ENCODE measurements around the gene ETV5. TPM values are rescaled to one million over a fixed set of nuclear protein-coding genes. Genes with fewer than 3 reads are reported as not detected.

Gene ETV5
- total RNA-seq, 6 donors from 2014 or later, result 15.7 to 95.8 (median 41.4) TPM

- peak in 1 of 2 donors; percentile 66 for ATAC-seq (ENCODE audit: low FRiP score in 2 of 2)
- no peak overlapping the region for H3K4me3 ChIP-seq
- WGBS, 2 donors, result 69 to 71% methylated on average over 3 of the region's 3 CpGs
Measured at GRCh38 chr3:186044427-186044826, 64.5 kb downstream of the ETV5 start.

GRCh38 chr3:186042521-186043202 is 66.2 kb downstream of the ETV5 start:
- no peak for TF ChIP-seq EP300 (IDR thresholded peaks at IDR 0.05)
- no peak for TF ChIP-seq POLR2A (IDR thresholded peaks at IDR 0.05)
- TF ChIP-seq, protein P1, sequence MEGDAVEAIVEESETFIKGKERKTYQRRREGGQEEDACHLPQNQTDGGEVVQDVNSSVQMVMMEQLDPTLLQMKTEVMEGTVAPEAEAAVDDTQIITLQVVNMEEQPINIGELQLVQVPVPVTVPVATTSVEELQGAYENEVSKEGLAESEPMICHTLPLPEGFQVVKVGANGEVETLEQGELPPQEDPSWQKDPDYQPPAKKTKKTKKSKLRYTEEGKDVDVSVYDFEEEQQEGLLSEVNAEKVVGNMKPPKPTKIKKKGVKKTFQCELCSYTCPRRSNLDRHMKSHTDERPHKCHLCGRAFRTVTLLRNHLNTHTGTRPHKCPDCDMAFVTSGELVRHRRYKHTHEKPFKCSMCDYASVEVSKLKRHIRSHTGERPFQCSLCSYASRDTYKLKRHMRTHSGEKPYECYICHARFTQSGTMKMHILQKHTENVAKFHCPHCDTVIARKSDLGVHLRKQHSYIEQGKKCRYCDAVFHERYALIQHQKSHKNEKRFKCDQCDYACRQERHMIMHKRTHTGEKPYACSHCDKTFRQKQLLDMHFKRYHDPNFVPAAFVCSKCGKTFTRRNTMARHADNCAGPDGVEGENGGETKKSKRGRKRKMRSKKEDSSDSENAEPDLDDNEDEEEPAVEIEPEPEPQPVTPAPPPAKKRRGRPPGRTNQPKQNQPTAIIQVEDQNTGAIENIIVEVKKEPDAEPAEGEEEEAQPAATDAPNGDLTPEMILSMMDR (IDR thresholded peaks at IDR 0.05), result no peak
- TF ChIP-seq POLR2AphosphoS5 (IDR thresholded peaks at IDR 0.05), result no peak
- no peak overlapping the region for H3K4me3 ChIP-seq
- no peaks in the 10 kb centered on the region for H3K9me3 ChIP-seq
- 78 to 79% methylated on average over 7 of the region's 7 CpGs for WGBS, 2 donors
- DNase-seq (no peak), ATAC-seq (ENCODE audit: low FRiP score in 2 of 2) (no peak)
- H3K27ac ChIP-seq, result no peak overlapping the region
- H3K36me3 ChIP-seq, result peaks cover 0 to 9% (median 0%) of the 10 kb centered on the region in 4 donors
- peaks cover 0 to 6% (median 2%) of the 10 kb centered on the region in 4 donors for H3K4me1 ChIP-seq
- H3K27me3 ChIP-seq, result no peaks in the 10 kb centered on the region

More at GRCh38 chr3:186044427-186044826, 64.5 kb downstream of the ETV5 start:
- Histone ChIP-seq H3K27me3 (no peaks in the 10 kb centered on the region), H3K4me1 (peaks cover 0 to 6% (median 2%) of the 10 kb centered on the region in 4 donors), H3K9me3 (no peaks in the 10 kb centered on the region), H3K27ac (no peak overlapping the region), H3K36me3 (peaks cover 0 to 23% (median 11%) of the 10 kb centered on the region in 4 donors)
- peak in 1 of 2 donors; percentile 59 for DNase-seq
- TF ChIP-seq, protein P1 (IDR thresholded peaks at IDR 0.05), result no peak
- TF ChIP-seq POLR2A (IDR thresholded peaks at IDR 0.05) (no peak), POLR2AphosphoS5 (IDR thresholded peaks at IDR 0.05) (no peak), EP300 (IDR thresholded peaks at IDR 0.05) (no peak)

GRCh38 chr3:186042036-186042435 is 66.9 kb downstream of the ETV5 start:
- ATAC-seq (ENCODE audit: low FRiP score in 2 of 2) (no peak), DNase-seq (no peak)
- no peaks in the 10 kb centered on the region for H3K27me3 ChIP-seq
- H3K27ac ChIP-seq, result no peak overlapping the region
- H3K36me3 ChIP-seq, result peaks cover 0 to 5% (median 0%) of the 10 kb centered on the region in 4 donors
- WGBS, 2 donors, result 85 to 88% methylated on average over 3 of the region's 3 CpGs
- H3K4me1 ChIP-seq, result peaks cover 0 to 6% (median 2%) of the 10 kb centered on the region in 4 donors
- TF ChIP-seq, protein P1 (IDR thresholded peaks at IDR 0.05), result no peak
- TF ChIP-seq EP300 (IDR thresholded peaks at IDR 0.05) (no peak), POLR2AphosphoS5 (IDR thresholded peaks at IDR 0.05) (no peak), POLR2A (IDR thresholded peaks at IDR 0.05) (no peak)
- no peak overlapping the region for H3K4me3 ChIP-seq
- H3K9me3 ChIP-seq, result no peaks in the 10 kb centered on the region

GRCh38 chr3:186038360-186038759 is 70.5 kb downstream of the ETV5 start:
- H3K27ac ChIP-seq, result no peak overlapping the region
- H3K27me3 ChIP-seq, result no peaks in the 10 kb centered on the region
- H3K9me3 ChIP-seq, result no peaks in the 10 kb centered on the region
- 61 to 76% methylated on average over 4 of the region's 4 CpGs for WGBS, 2 donors
- no peak overlapping the region for H3K4me3 ChIP-seq
- ATAC-seq (ENCODE audit: low FRiP score in 2 of 2) (no peak), DNase-seq (peak in 1 of 2 donors; percentile 54)
- H3K4me1 ChIP-seq, result no peaks in the 10 kb centered on the region
- H3K36me3 ChIP-seq, result no peaks in the 10 kb centered on the region
- TF ChIP-seq, protein P1 (IDR thresholded peaks at IDR 0.05), result no peak
- TF ChIP-seq POLR2AphosphoS5 (IDR thresholded peaks at IDR 0.05) (no peak), EP300 (IDR thresholded peaks at IDR 0.05) (no peak), POLR2A (IDR thresholded peaks at IDR 0.05) (no peak)
